HG03342 (cell line): Measurements from ENCODE around the gene OCSTAMP.

Source experiments
- ATAC-seq: cut with Tn5 transposase; IDR thresholded peaks from one replicate; pipeline ENCODE4 v1.9.1; 2021; ENCODE audit warnings: mild to moderate bottlenecking, moderate library complexity; ENCODE audit not compliant: unreplicated experiment

The OCSTAMP gene

DNA sequence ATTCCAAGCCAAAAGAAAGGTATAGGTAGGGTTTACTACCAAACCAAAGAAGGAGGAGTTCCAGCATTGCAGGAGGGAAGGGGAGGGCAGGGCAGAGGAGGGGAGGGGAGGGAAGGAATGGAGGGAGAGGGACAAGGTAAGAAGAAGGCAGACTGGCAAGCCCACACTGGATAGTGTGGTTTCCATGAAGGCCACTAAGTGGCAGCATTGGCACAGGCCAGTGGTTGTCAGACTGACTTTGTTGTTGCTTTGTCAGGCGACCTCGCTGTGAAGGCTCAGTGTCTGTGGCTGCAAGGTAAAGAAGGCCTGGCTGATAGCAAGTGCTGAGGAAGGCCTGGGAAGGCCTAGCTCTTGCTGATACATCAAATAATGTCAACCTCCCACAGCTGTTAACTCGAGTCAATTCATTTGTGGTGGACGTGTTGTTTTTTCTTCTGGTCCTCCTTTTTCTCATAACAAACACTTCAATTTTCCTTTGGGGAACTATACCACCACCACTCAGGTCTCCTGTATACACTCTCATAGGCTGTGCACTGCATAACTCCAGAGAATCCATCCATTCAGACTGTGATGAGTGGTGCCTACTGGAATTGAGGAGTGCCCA lies 29.4 kb downstream of the OCSTAMP start:
- ATAC-seq, result no peak

GRCh38 chr20:46520540-46520939 lies 29.9 kb downstream of the OCSTAMP start:
- ATAC-seq, result no peak

GRCh38 chr20:46519471-46520068 lies 30.9 kb downstream of the OCSTAMP start:
- ATAC-seq, result no peak

GRCh38 chr20:46512943-46513844 lies 37.3 kb downstream of the OCSTAMP start, which contains the start of gene ZNF334:
Gene ZNF334 (minus strand): TSS chr20:46513559. CDS start chr20:46512102, 1,457 bp downstream.
- no peak for ATAC-seq

GRCh38 chr20:46509523-46509922 lies 40.9 kb downstream of the OCSTAMP start:
- no peak for ATAC-seq

DNA sequence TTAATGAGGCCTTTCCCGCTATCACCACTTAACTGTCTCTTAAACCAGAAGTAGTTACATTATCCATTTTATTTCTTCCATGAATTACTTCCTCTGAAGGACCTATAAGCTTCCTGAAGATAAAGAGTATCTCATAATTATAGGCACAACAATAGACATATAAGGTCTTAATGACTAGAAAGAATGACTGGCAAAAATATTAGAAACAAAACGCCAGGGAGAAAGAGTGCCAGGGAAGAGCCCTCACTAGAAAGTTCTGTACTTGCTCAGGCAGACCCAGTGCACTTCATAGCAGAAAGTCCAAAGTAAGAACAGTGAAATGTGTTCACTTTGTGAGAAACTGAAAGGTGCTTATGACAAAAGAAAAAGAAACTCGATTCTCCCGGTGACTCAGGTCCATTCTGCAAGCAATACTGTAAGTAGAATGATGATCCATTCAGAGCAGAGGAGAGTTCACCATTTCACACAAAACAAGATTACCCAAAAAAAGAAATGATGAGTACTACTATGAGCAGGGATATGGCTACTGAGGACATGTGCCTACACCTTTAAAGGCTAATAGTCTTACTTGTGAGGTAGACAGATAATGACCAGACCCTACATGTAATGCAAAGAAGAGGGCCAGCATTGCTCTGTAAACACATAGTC lies 42.6 kb downstream of the OCSTAMP start:
- ATAC-seq, result no peak

- no peak for ATAC-seq
These were observed 44.9 kb downstream of the OCSTAMP start for GRCh38 chr20:46505506-46505905.

DNA sequence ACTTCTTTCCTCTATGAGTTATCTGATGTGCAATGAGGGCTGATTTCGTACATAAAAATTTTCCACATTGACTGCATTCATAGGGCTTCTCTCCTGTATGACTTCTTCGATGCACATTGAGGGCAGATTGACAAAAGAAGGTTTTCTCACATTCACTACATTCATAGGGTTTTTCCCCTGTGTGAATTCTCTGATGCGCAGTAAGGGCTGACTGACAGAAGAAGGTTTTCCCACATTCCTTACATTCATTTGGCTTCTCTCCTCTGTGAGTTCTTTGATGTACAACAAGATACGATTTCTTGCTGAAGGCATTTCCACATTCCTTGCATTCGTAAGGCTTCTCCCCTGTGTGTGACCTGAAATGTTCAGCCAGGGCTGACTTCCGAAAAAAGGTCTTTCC lies 48.5 kb downstream of the OCSTAMP start:
- ATAC-seq, result no peak

DNA sequence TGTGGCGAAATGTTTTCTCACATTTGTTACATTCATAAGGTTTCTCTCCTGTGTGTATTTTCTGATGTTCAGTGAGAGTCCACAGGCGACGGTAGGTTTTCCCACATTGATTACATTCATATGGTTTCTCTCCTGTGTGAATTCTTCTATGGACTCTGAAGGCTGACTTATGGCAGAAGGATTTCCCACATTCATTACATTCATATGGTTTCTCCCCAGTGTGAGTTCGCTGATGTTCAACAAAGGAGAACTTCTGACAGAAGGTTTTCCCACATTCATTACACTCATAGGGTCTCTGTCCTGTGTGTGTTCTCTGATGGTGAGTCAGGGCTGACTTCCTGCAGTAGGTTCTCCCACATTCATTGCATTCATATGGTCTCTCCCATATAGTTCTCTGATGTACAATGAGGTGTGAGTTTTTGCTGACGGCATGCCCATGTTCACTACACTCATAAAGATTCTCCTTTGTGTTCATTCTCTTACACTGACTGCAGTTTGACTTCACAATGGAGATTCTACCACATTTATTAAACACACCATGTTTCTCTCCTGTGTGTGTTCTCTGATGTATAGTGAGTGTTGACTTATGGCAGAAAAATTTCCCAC lies 49.0 kb downstream of the OCSTAMP start:
- ATAC-seq, result no peak

GRCh38 chr20:46494077-46494476 lies 56.4 kb downstream of the OCSTAMP start:
- no peak for ATAC-seq

DNA sequence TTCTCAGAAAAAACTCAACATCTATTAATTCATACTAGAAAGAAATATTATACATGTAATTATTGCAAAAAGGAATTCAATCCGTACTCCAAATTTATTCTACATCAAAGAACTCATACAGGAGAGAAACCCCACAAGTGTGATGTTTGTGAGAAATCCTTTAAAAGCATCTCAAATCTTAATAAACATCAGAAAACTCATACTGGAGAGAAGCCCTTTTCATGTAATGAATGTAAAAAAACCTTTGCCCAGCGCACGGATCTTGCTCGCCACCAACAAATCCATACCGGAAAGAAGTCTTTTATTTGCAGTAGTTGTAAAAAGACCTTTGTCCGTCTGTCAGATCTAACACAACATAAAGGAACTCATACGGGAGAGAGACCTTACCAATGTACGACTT lies 59.1 kb downstream of the OCSTAMP start:
- no peak for ATAC-seq
